Left renal cortex interstitium (tissue), 4 donors: ENCODE measurements around the gene CEP170. TPM values are rescaled to one million over a fixed set of nuclear protein-coding genes. Genes with fewer than 3 reads are reported as not detected.
"Not testable (repeated sequence)": the region's sequence is repeated elsewhere in the genome, so short reads cannot be mapped to it uniquely, and the experiment has no call there.

Experiments used
- DNase-seq, 4 donors: peaks; one replicate each; pipeline ENCODE4 v3.0.0-alpha.2; 2013; ENCODE audit warnings: low read depth in 4 of 4, low spot score in 2 of 4, missing footprints in 1 of 4
- polyA plus RNA-seq, 4 donors: library from polyadenylated mRNA; unstranded; fragments of 120-200 nt; gene quantifications; one replicate each; pipeline ENCODE4 v1.2.1, GENCODE V29; 2013; ENCODE audit not compliant: insufficient read length in 4 of 4

Gene CEP170
- polyA plus RNA-seq, 4 donors: 49.9 to 68.7 (median 57.6) TPM

DNA sequence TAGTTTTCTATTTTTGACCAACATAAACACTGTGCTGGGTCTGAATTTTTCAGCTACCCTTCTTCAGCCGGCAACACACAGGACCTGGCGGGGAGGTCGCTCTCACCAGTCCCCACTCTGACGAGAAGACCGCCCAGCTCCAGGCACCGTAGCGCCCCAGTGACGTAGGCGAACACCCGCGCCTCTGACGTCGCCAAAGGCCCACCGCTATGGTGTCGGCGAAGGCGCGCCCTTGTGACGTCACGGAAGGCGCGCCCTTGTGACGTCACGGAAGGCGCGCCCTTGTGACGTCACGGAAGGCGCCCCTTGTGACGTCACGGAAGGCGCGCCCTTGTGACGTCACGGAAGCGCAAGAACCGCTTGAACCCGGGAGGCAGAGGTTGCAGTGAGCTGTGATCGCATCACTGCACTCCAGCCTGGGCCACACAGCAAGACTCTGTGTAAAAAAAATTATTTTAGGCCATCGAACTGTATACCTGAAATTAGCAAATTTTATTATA lies 153.5 kb downstream of the CEP170 start:
- peak in 1 of 4 donors; percentile 16 for DNase-seq

DNA sequence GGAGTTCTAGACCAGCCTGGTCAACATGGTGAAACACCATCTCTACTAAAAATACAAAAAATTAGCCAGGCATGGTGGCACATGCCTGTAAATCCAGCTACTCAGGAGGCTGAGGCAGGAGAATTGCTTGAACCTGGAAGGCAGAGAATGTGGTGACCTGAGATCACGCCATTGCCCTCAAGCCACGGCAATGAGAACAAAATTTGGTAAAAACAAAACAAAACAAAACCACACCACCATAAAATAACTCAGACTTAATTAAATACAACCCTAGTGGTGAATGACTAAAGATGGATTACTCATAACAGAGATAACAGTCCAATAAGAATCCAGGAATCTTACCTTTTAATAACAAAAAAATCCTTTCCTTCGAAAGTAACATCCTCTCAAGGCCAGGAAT lies 167.7 kb downstream of the CEP170 start:
- not testable (repeated sequence) for DNase-seq

Other genes with a start within 250 kb of the CEP170 start
- gene SDCCAG8, start 760 bp upstream of the CEP170 start, polyA plus RNA-seq: 10 to 100 TPM; 32.5 to 47.3 (median 44.0) TPM